GM19025 (cell line): ENCODE measurements around the gene CPNE6.
A peak's percentile ranks its signal among the peaks of the same experiment; 100 is the strongest.
"Not testable (repeated sequence)": the region's sequence is repeated elsewhere in the genome, so short reads cannot be mapped to it uniquely, and the experiment has no call there.

ENCODE experiments used
- ATAC-seq: cut with Tn5 transposase; IDR thresholded peaks from one replicate; pipeline ENCODE4 v1.9.1; 2021; ENCODE audit warnings: mild to moderate bottlenecking, low read depth, moderate library complexity; ENCODE audit not compliant: unreplicated experiment

The CPNE6 gene

GRCh38 chr14:24100197-24100981, 29.0 kb downstream of the CPNE6 start:
- no peak for ATAC-seq

- ATAC-seq, result no peak
Measured at GRCh38 chr14:24100982-24101494, 29.7 kb downstream of the CPNE6 start.

GRCh38 chr14:24102357-24103048, 31.1 kb downstream of the CPNE6 start:
- ATAC-seq, result no peak

- no peak for ATAC-seq
Measured at GRCh38 chr14:24103451-24103850, 32.1 kb downstream of the CPNE6 start.

GRCh38 chr14:24105609-24106239, 34.4 kb downstream of the CPNE6 start:
- ATAC-seq, result not testable (repeated sequence)

- ATAC-seq, result no peak
Measured at GRCh38 chr14:24106672-24107271, 35.4 kb downstream of the CPNE6 start.

- peak; percentile 26 for ATAC-seq
Measured at GRCh38 chr14:24108336-24108874, 37.0 kb downstream of the CPNE6 start.

GRCh38 chr14:24110060-24110459, 38.7 kb downstream of the CPNE6 start:
- no peak for ATAC-seq

- no peak for ATAC-seq
Measured at GRCh38 chr14:24110523-24110922, 39.2 kb downstream of the CPNE6 start.

- no peak for ATAC-seq
Measured at GRCh38 chr14:24113379-24113800, 42.0 kb downstream of the CPNE6 start.

GRCh38 chr14:24113801-24114531, 42.6 kb downstream of the CPNE6 start:
- ATAC-seq, result peak; percentile 24

GRCh38 chr14:24114532-24115421, 43.4 kb downstream of the CPNE6 start, which contains the start of the genes DCAF11 and NRL:
DCAF11 (plus strand) TSS chr14:24114777; CDS start chr14:24115595, 818 bp downstream.
NRL (minus strand) TSS chr14:24114949; CDS start chr14:24082848, 32,101 bp downstream.
- ATAC-seq, result peak; percentile 77

- no peak for ATAC-seq
Measured at GRCh38 chr14:24115422-24116127, 44.2 kb downstream of the CPNE6 start.

GRCh38 chr14:24116128-24116814, 44.9 kb downstream of the CPNE6 start:
- ATAC-seq, result no peak

GRCh38 chr14:24117179-24117578, 45.8 kb downstream of the CPNE6 start:
- ATAC-seq, result no peak

GRCh38 chr14:24119691-24120090, 48.3 kb downstream of the CPNE6 start:
- no peak for ATAC-seq

GRCh38 chr14:24121210-24121609, 49.8 kb downstream of the CPNE6 start:
- ATAC-seq, result no peak
